ENCODE measurements around the gene PARD6A. TPM values are rescaled to one million over a fixed set of nuclear protein-coding genes. Genes with fewer than 3 reads are reported as not detected.
A peak's percentile ranks its signal among the peaks of the same experiment; 100 is the strongest.

PARD6A gene
- total RNA-seq, 1 experiment from 2014 or later = 5.6 TPM

DNA sequence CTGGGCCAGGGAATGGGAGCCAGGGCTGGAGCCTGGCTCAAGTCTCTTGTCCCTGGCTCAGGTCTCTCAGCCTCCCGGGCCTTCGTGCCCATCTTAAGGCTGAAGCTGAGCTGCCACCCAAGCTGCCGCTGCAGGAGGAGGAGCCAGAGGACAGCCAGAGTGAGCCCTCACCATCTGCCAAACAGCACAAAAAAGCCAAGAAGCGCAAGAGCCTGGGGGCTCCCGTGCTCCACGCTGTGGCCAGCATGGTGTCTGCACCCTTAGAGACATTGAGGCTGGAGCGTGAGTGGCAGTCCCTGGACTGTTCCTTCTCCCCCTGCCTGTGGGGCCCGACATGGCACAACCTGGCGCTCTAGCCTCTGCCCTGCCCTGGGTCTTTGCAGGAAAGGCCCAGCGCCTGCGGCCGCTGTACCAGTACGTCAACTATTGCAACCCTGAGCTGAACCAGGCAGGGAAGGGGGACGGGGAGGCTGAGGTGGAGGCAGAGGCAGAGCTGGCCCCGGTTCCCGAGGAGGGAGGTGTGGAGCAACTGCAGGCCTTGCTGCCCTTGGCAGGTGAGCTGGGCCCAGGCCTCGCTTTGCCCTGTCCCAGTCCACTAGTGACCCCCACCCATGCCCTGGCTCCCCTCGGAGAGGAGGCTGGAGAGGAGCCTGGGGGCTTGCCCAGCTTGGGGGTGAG is 7.2 kb downstream of the PARD6A start (continued):
- peak; percentile 39 for TF ChIP-seq YY1 (IDR thresholded peaks at IDR 0.05; ENCODE audit: extremely low read depth, insufficient replicate concordance, low read depth, low read length)
- TF ChIP-seq POLR2A (IDR thresholded peaks at IDR 0.05; ENCODE audit: borderline replicate concordance, extremely low read depth, insufficient read depth, insufficient read length) = no peak

- no peaks in the 10 kb centered on the region for H3K9me2 ChIP-seq (ENCODE audit: insufficient read depth)
- H3K4me1 ChIP-seq (ENCODE audit: control insufficient read depth in 1 of 2, insufficient read depth in 2 of 2, low read length in 2 of 2) = peaks cover 6 to 38% of the 10 kb centered on the region in 2 experiments; a peak in 3 of 4 replicates
- no peaks in the 10 kb centered on the region for H4K20me1 ChIP-seq (ENCODE audit: insufficient read depth)
- H3K9me3 ChIP-seq (ENCODE audit: control insufficient read depth in 1 of 2, insufficient read depth in 1 of 2, low read depth in 1 of 2, low read length in 2 of 2) = no peaks in the 10 kb centered on the region
- H2AFZ ChIP-seq (ENCODE audit: low read depth, low read length, poor library complexity, severe bottlenecking) = no peak overlapping the region
- DNase-seq (ENCODE audit: low read depth, low spot score) = no peak
- no peak overlapping the region for H3K4me3 ChIP-seq (replicated peaks in 1 of 2; ENCODE audit: low read depth in 1 of 2, low read length in 2 of 2)
- no peaks in the 10 kb centered on the region for H3K36me3 ChIP-seq (ENCODE audit: control insufficient read depth in 1 of 2, insufficient read depth in 2 of 2, low read length in 2 of 2)
- CTCF ChIA-PET = interaction anchor here (0.6 to 2.7 kb wide), 5 partner anchors 121 to 320 kb away, joined by 3 to 22 read pairs (median 6); partner anchors contain the start of gene ATP6V0D1
- H3K9ac ChIP-seq (ENCODE audit: low read length) = no peak overlapping the region
- TF ChIP-seq FOSL1 (IDR thresholded peaks at IDR 0.05; ENCODE audit: low read depth) = no peak
- no peak for TF ChIP-seq YY1 (IDR thresholded peaks at IDR 0.05; ENCODE audit: extremely low read depth, insufficient replicate concordance, low read depth, low read length)
- TF ChIP-seq, protein P1, sequence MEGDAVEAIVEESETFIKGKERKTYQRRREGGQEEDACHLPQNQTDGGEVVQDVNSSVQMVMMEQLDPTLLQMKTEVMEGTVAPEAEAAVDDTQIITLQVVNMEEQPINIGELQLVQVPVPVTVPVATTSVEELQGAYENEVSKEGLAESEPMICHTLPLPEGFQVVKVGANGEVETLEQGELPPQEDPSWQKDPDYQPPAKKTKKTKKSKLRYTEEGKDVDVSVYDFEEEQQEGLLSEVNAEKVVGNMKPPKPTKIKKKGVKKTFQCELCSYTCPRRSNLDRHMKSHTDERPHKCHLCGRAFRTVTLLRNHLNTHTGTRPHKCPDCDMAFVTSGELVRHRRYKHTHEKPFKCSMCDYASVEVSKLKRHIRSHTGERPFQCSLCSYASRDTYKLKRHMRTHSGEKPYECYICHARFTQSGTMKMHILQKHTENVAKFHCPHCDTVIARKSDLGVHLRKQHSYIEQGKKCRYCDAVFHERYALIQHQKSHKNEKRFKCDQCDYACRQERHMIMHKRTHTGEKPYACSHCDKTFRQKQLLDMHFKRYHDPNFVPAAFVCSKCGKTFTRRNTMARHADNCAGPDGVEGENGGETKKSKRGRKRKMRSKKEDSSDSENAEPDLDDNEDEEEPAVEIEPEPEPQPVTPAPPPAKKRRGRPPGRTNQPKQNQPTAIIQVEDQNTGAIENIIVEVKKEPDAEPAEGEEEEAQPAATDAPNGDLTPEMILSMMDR (IDR thresholded peaks at IDR 0.05 in 2 of 3, conservative IDR thresholded peaks at IDR 0.05 in 1 of 3; ENCODE audit: borderline replicate concordance in 1 of 3, insufficient read depth in 1 of 3, low read depth in 2 of 3, low read length in 2 of 3) = peak in 2 of 3 experiments; percentile 32 to 43; a peak in 3 of 6 replicates
- no peak for TF ChIP-seq JUND (IDR thresholded peaks at IDR 0.05)
- no peak for TF ChIP-seq TCF7L2 (IDR thresholded peaks at IDR 0.05; ENCODE audit: borderline replicate concordance, extremely low read depth, insufficient read depth, insufficient read length)
- TF ChIP-seq POLR2AphosphoS5 (IDR thresholded peaks at IDR 0.05; ENCODE audit: low read depth, low read length) = no peak
- H3K27me3 ChIP-seq (ENCODE audit: insufficient read depth, low read length) = no peaks in the 10 kb centered on the region
- ATAC-seq = no peak
- POLR2A ChIA-PET = no interaction called here
- intact Hi-C loops (cut with micrococcal nuclease) = loop anchor here (1.0 to 10.0 kb wide), 4 partner anchors 121 to 714 kb away; no protein-coding TSS in a partner anchor
- RAD21 ChIA-PET (ENCODE audit: low non-redundant PET in 1 of 2, low total read pairs in 2 of 2, uncharacterized antibody in 2 of 2, unreplicated experiment in 2 of 2) = no interaction called here
- H3K79me2 ChIP-seq (ENCODE audit: insufficient read depth, low read length) = peaks cover 5% of the 10 kb centered on the region; the same call in 1 of the 2 replicates
- H3K4me2 ChIP-seq (ENCODE audit: low read length) = no peak overlapping the region
- BruUV-seq (replicated peaks) = no TSS peak
- no peak overlapping the region; the same call in 1 of the 2 replicates for H3K27ac ChIP-seq (ENCODE audit: low read depth, low read length)
Measured at GRCh38 chr16:67668495-67669157, 7.9 kb downstream of the PARD6A start.

All from HCT116 (cell line).